Stimulated activated CD4-positive, alpha-beta T cell treated with anti-CD3 and anti-CD28 coated beads, TNF-alpha, amount 100 ng/mL, for 4 hours (primary cell): ENCODE results near the gene NOS1.

Experiments
- DNase-seq, 3 experiments: peaks; one replicate each; pipeline ENCODE4 v3.0.0-alpha.2; 2020; ENCODE audit warnings: low read depth in 3 of 3

The NOS1 gene

GRCh38 chr12:117363953-117364486 lies 2.6 kb upstream of the NOS1 start:
- DNase-seq = no peak

GRCh38 chr12:117363056-117363662 lies 1.7 kb upstream of the NOS1 start:
- DNase-seq = no peak

GRCh38 chr12:117362391-117362790 lies 965 bp upstream of the NOS1 start:
- DNase-seq = no peak

GRCh38 chr12:117361905-117362304 lies 479 bp upstream of the NOS1 start:
- DNase-seq = no peak

GRCh38 chr12:117360551-117361346 lies 677 bp downstream of the NOS1 start:
- DNase-seq = no peak

- no peak for DNase-seq
These were observed 1.2 kb downstream of the NOS1 start for GRCh38 chr12:117360222-117360550.

GRCh38 chr12:117359029-117359845 lies 2.2 kb downstream of the NOS1 start:
- DNase-seq = no peak

- no peak for DNase-seq
These were observed 5.4 kb downstream of the NOS1 start for GRCh38 chr12:117356048-117356447.

- DNase-seq = no peak
These were observed 8.5 kb downstream of the NOS1 start for GRCh38 chr12:117352883-117353282.

GRCh38 chr12:117352206-117352605 lies 9.2 kb downstream of the NOS1 start:
- no peak for DNase-seq

GRCh38 chr12:117350140-117350539 lies 11.3 kb downstream of the NOS1 start:
- no peak for DNase-seq

- no peak for DNase-seq
These were observed 13.8 kb downstream of the NOS1 start for GRCh38 chr12:117347588-117347987.

GRCh38 chr12:117344716-117345115 lies 16.7 kb downstream of the NOS1 start:
- DNase-seq = no peak

GRCh38 chr12:117343849-117344248 lies 17.6 kb downstream of the NOS1 start:
- no peak for DNase-seq

- DNase-seq = no peak
These were observed 18.1 kb downstream of the NOS1 start for GRCh38 chr12:117343296-117343695.

GRCh38 chr12:117342682-117343081 lies 18.7 kb downstream of the NOS1 start:
- DNase-seq = no peak

GRCh38 chr12:117342247-117342646 lies 19.2 kb downstream of the NOS1 start:
- DNase-seq = no peak

- DNase-seq = no peak
These were observed 22.3 kb downstream of the NOS1 start for GRCh38 chr12:117339104-117339503.

GRCh38 chr12:117334855-117335587 lies 26.4 kb downstream of the NOS1 start:
- DNase-seq = no peak

- DNase-seq = no peak
These were observed 27.4 kb downstream of the NOS1 start for GRCh38 chr12:117334051-117334450.

- DNase-seq = no peak
These were observed 28.0 kb downstream of the NOS1 start for GRCh38 chr12:117333331-117333881.
